ENCODE measurements around the gene SCLT1.
"Not testable (repeated sequence)": the region's sequence is repeated elsewhere in the genome, so short reads cannot be mapped to it uniquely, and the experiment has no call there.

The SCLT1 gene

GRCh38 chr4:129069537-129069936, 23.8 kb downstream of the SCLT1 start:
- not testable (repeated sequence) for DNase-seq (ENCODE audit: low read depth)

- DNase-seq (ENCODE audit: low read depth): peak; percentile 39
These were observed 28.6 kb downstream of the SCLT1 start for GRCh38 chr4:129064717-129065116.

GRCh38 chr4:129063640-129064039, 29.7 kb downstream of the SCLT1 start:
- no peak for DNase-seq (ENCODE audit: low read depth)

- DNase-seq (ENCODE audit: low read depth): no peak
These were observed 30.8 kb downstream of the SCLT1 start for GRCh38 chr4:129062580-129062979.

- DNase-seq (ENCODE audit: low read depth): no peak
These were observed 34.3 kb downstream of the SCLT1 start for GRCh38 chr4:129059028-129059427.

- no peak for DNase-seq (ENCODE audit: low read depth)
These were observed 47.0 kb downstream of the SCLT1 start for GRCh38 chr4:129046055-129046959.

GRCh38 chr4:129043523-129043922, 49.8 kb downstream of the SCLT1 start:
- DNase-seq (ENCODE audit: low read depth): peak; percentile 12

GRCh38 chr4:129040471-129040870, 52.9 kb downstream of the SCLT1 start:
- DNase-seq (ENCODE audit: low read depth): no peak

- no peak for DNase-seq (ENCODE audit: low read depth)
These were observed 56.2 kb downstream of the SCLT1 start for GRCh38 chr4:129037093-129037492.

- no peak for DNase-seq (ENCODE audit: low read depth)
These were observed 78.5 kb downstream of the SCLT1 start for GRCh38 chr4:129014566-129015509.

- no peak for DNase-seq (ENCODE audit: low read depth)
These were observed 85.2 kb downstream of the SCLT1 start for GRCh38 chr4:129008096-129008495.

- no peak for DNase-seq (ENCODE audit: low read depth)
These were observed 106.4 kb downstream of the SCLT1 start for GRCh38 chr4:128986908-128987307.

- no peak for DNase-seq (ENCODE audit: low read depth)
These were observed 107.3 kb downstream of the SCLT1 start for GRCh38 chr4:128986019-128986418.

GRCh38 chr4:128983771-128984485, 109.4 kb downstream of the SCLT1 start:
- no peak for DNase-seq (ENCODE audit: low read depth)

GRCh38 chr4:128981377-128981776, 112.0 kb downstream of the SCLT1 start:
- DNase-seq (ENCODE audit: low read depth): no peak

GRCh38 chr4:128980816-128981326, 112.5 kb downstream of the SCLT1 start:
- no peak for DNase-seq (ENCODE audit: low read depth)

GRCh38 chr4:128979934-128980333, 113.4 kb downstream of the SCLT1 start:
- peak; percentile 51 for DNase-seq (ENCODE audit: low read depth)

- no peak for DNase-seq (ENCODE audit: low read depth)
These were observed 114.4 kb downstream of the SCLT1 start for GRCh38 chr4:128978985-128979384.

GRCh38 chr4:128974136-128974581, 119.2 kb downstream of the SCLT1 start:
- DNase-seq (ENCODE audit: low read depth): no peak

GRCh38 chr4:128973384-128973783, 120.0 kb downstream of the SCLT1 start:
- DNase-seq (ENCODE audit: low read depth): no peak

GRCh38 chr4:128961405-128961804, 131.9 kb downstream of the SCLT1 start:
- no peak for DNase-seq (ENCODE audit: low read depth)

GRCh38 chr4:128958194-128958593, 135.1 kb downstream of the SCLT1 start:
- DNase-seq (ENCODE audit: low read depth): no peak
